Renal cortex interstitium (tissue), 15 donors: ENCODE data around the gene KLHL26. TPM values are rescaled to one million over a fixed set of nuclear protein-coding genes. Genes with fewer than 3 reads are reported as not detected.
"Not testable (repeated sequence)": the region's sequence is repeated elsewhere in the genome, so short reads cannot be mapped to it uniquely, and the experiment has no call there.

Experiments
- DNase-seq, 11 donors: peaks; one replicate each; pipeline ENCODE4 v3.0.0-alpha.2; 2013; ENCODE audit warnings: low read depth in 9 of 11, low spot score in 4 of 11; ENCODE audit errors: extremely low read depth in 1 of 11
- long read RNA-seq, 16 experiments: transcript quantifications; one replicate each; lab custom pipeline, GENCODE V29; 2026
- polyA plus RNA-seq, 3 donors: library from polyadenylated mRNA; unstranded; fragments of 120-200 nt; gene quantifications; one replicate each; pipeline ENCODE4 v1.2.1, GENCODE V29; 2013; ENCODE audit not compliant: insufficient read length in 3 of 3

The KLHL26 gene
- polyA plus RNA-seq = 10 to 100 TPM in 1 of 3 donors, 1 to 10 TPM in 2; 4.7 to 11.4 (median 8.2) TPM
- long read RNA-seq, donor 1, full-length matches to known transcripts = 1 of 1 reads
- long read RNA-seq, donor 1, partial matches to known transcripts = 0 of 1 reads
- long read RNA-seq, donor 1, other reads (novel, unspliced or antisense) = 0 of 1 reads
- long read RNA-seq, donor 2, full-length matches to known transcripts = 6 of 6 reads
- long read RNA-seq, donor 2, partial matches to known transcripts = 0 of 6 reads
- long read RNA-seq, donor 2, other reads (novel, unspliced or antisense) = 0 of 6 reads
- long read RNA-seq, donor 3, full-length matches to known transcripts = 5 of 5 reads
- long read RNA-seq, donor 3, partial matches to known transcripts = 0 of 5 reads
- long read RNA-seq, donor 3, other reads (novel, unspliced or antisense) = 0 of 5 reads
- long read RNA-seq, donor 4, full-length matches to known transcripts = 8 of 8 reads
- long read RNA-seq, donor 4, partial matches to known transcripts = 0 of 8 reads
- long read RNA-seq, donor 4, other reads (novel, unspliced or antisense) = 0 of 8 reads
- long read RNA-seq, donor 5, full-length matches to known transcripts = 2 of 2 reads
- long read RNA-seq, donor 5, partial matches to known transcripts = 0 of 2 reads
- long read RNA-seq, donor 5, other reads (novel, unspliced or antisense) = 0 of 2 reads
- long read RNA-seq, donor 6, full-length matches to known transcripts = 2 of 2 reads
- long read RNA-seq, donor 6, partial matches to known transcripts = 0 of 2 reads
- long read RNA-seq, donor 6, other reads (novel, unspliced or antisense) = 0 of 2 reads
- long read RNA-seq, donor 7, full-length matches to known transcripts = 3 of 3 reads
- long read RNA-seq, donor 7, partial matches to known transcripts = 0 of 3 reads
- long read RNA-seq, donor 7, other reads (novel, unspliced or antisense) = 0 of 3 reads
- long read RNA-seq, donor 8 = 0 reads
- long read RNA-seq, donor 9, full-length matches to known transcripts = 2 of 2 reads
- long read RNA-seq, donor 9, partial matches to known transcripts = 0 of 2 reads
- long read RNA-seq, donor 9, other reads (novel, unspliced or antisense) = 0 of 2 reads
- long read RNA-seq, donor 10, full-length matches to known transcripts = 1 of 1 reads
- long read RNA-seq, donor 10, partial matches to known transcripts = 0 of 1 reads
- long read RNA-seq, donor 10, other reads (novel, unspliced or antisense) = 0 of 1 reads
- long read RNA-seq, donor 11, full-length matches to known transcripts = 2 of 2 reads
- long read RNA-seq, donor 11, partial matches to known transcripts = 0 of 2 reads
- long read RNA-seq, donor 11, other reads (novel, unspliced or antisense) = 0 of 2 reads
- long read RNA-seq, donor 12, full-length matches to known transcripts = 1 of 1 reads
- long read RNA-seq, donor 12, partial matches to known transcripts = 0 of 1 reads
- long read RNA-seq, donor 12, other reads (novel, unspliced or antisense) = 0 of 1 reads
- long read RNA-seq, donor 13, full-length matches to known transcripts = 6 of 6 reads
- long read RNA-seq, donor 13, partial matches to known transcripts = 0 of 6 reads
- long read RNA-seq, donor 13, other reads (novel, unspliced or antisense) = 0 of 6 reads
- long read RNA-seq, donor 14, full-length matches to known transcripts = 1 of 1 reads
- long read RNA-seq, donor 14, partial matches to known transcripts = 0 of 1 reads
- long read RNA-seq, donor 14, other reads (novel, unspliced or antisense) = 0 of 1 reads
- long read RNA-seq, donor 15, full-length matches to known transcripts = 3 of 3 reads
- long read RNA-seq, donor 15, partial matches to known transcripts = 0 of 3 reads
- long read RNA-seq, donor 15, other reads (novel, unspliced or antisense) = 0 of 3 reads
- long read RNA-seq, donor 16, full-length matches to known transcripts = 9 of 9 reads
- long read RNA-seq, donor 16, partial matches to known transcripts = 0 of 9 reads
- long read RNA-seq, donor 16, other reads (novel, unspliced or antisense) = 0 of 9 reads

GRCh38 chr19:18636969-18637629, at the start of gene KLHL26:
TSS of gene KLHL26 (plus strand) at chr19:18637028. CDS start at chr19:18637055, 27 bp downstream.
- no peak for DNase-seq

- DNase-seq = no peak
Measured at GRCh38 chr19:18587561-18587960, 49.3 kb upstream of the KLHL26 start.

- no peak for DNase-seq
Measured at GRCh38 chr19:18587962-18588610, 48.7 kb upstream of the KLHL26 start.

GRCh38 chr19:18588611-18589379, 48.0 kb upstream of the KLHL26 start, which contains the start of gene REX1BD:
TSS of gene REX1BD (plus strand) at chr19:18588798. CDS start at chr19:18588802, 4 bp downstream.
- DNase-seq = peak in 9 of 11 donors; percentile 77 to 84 (median 80)

GRCh38 chr19:18589380-18590272, 47.2 kb upstream of the KLHL26 start:
- DNase-seq = peak in 1 of 11 donors; percentile 73

GRCh38 chr19:18590273-18591272, 46.3 kb upstream of the KLHL26 start:
- peak in 7 of 11 donors; percentile 76 to 87 (median 80) for DNase-seq

GRCh38 chr19:18591735-18592385, 45.0 kb upstream of the KLHL26 start:
- DNase-seq = no peak

- not testable (repeated sequence) for DNase-seq
Measured at GRCh38 chr19:18592732-18593131, 44.1 kb upstream of the KLHL26 start.

- DNase-seq = no peak
Measured at GRCh38 chr19:18593367-18594095, 43.3 kb upstream of the KLHL26 start.

GRCh38 chr19:18594096-18594823, 42.6 kb upstream of the KLHL26 start:
- peak in 7 of 11 donors; percentile 70 to 85 (median 81) for DNase-seq

- DNase-seq = no peak
Measured at GRCh38 chr19:18594824-18595373, 41.9 kb upstream of the KLHL26 start.
